HepG2 (cell line): ENCODE data around the gene ZNF771. TPM values are rescaled to one million over a fixed set of nuclear protein-coding genes. Genes with fewer than 3 reads are reported as not detected.

Experiments
- ARID5B ChIP-seq: IDR thresholded peaks from 2 replicates; pipeline ENCODE4 v1.4.0; 2020; ENCODE audit warnings: mild to moderate bottlenecking, missing genetic modification reagents
- ARNT2 ChIP-seq: sonication (generic); formaldehyde crosslinking; IDR thresholded peaks from 2 replicates; pipeline ENCODE4 v1.8.0; 2022; ENCODE audit warnings: mild to moderate bottlenecking, low read depth, missing genetic modification reagents, moderate library complexity
- ESRRA ChIP-seq: sonication (generic); formaldehyde crosslinking; IDR thresholded peaks from 2 replicates; pipeline ENCODE4 v1.5.1; 2020; ENCODE audit warnings: mild to moderate bottlenecking, low read depth, missing genetic modification reagents
- FOSL2 ChIP-seq: sonication (generic); formaldehyde crosslinking; IDR thresholded peaks from 2 replicates; pipeline ENCODE4 v1.4.0; 2020; ENCODE audit warnings: missing genetic modification reagents
- HOXD1 ChIP-seq: sonication (generic); formaldehyde crosslinking; IDR thresholded peaks from 2 replicates; pipeline ENCODE4 v1.5.0; 2020; ENCODE audit warnings: missing genetic modification reagents
- KAT7 ChIP-seq: IDR thresholded peaks from 2 replicates; pipeline ENCODE4 v1.6.1; 2018; ENCODE audit warnings: borderline replicate concordance, missing compliant biosample characterization
- KDM3A ChIP-seq: IDR thresholded peaks from 2 replicates; pipeline ENCODE4 v1.6.1; 2018; ENCODE audit warnings: low read depth, missing compliant biosample characterization
- LBX2 ChIP-seq: sonication (generic); formaldehyde crosslinking; IDR thresholded peaks from 2 replicates; pipeline ENCODE4 v1.5.0; 2020; ENCODE audit warnings: missing genetic modification reagents, mild to moderate bottlenecking, borderline replicate concordance
- MLLT10 ChIP-seq: sonication (generic); formaldehyde crosslinking; IDR thresholded peaks from 2 replicates; pipeline ENCODE4 v1.4.0; 2020; ENCODE audit warnings: missing genetic modification reagents
- MTERF4 ChIP-seq: sonication (generic); formaldehyde crosslinking; IDR thresholded peaks from 2 replicates; pipeline ENCODE4 v1.8.0; 2023; ENCODE audit warnings: mild to moderate bottlenecking, missing genetic modification reagents
- REXO4 ChIP-seq: sonication (generic); formaldehyde crosslinking; IDR thresholded peaks from 2 replicates; pipeline ENCODE4 v1.8.0; 2022; ENCODE audit warnings: missing genetic modification reagents, mild to moderate bottlenecking, borderline replicate concordance
- RFX1 ChIP-seq: fragments of 450-650 bp; IDR thresholded peaks from 2 replicates; pipeline ENCODE4 v1.6.1; 2017
- SOX6 ChIP-seq, 2 experiments: fragments of 450-650 bp in 1 of 2; sonication (generic) in 1 of 2; formaldehyde crosslinking in 1 of 2; IDR thresholded peaks; 2 replicates each; pipeline versions ENCODE4 v1.4.0 to v1.6.1; 2017 to 2020; ENCODE audit warnings: antibody characterized with exemption in 1 of 2, mild to moderate bottlenecking in 1 of 2, missing genetic modification reagents in 1 of 2
- SRSF1 ChIP-seq: fragments of 200-400 bp; formaldehyde crosslinking; optimal IDR thresholded peaks from 2 replicates; pipeline ENCODE3; 2017; ENCODE audit warnings: mild to moderate bottlenecking, low read depth, low read length, moderate library complexity
- TFAP4 ChIP-seq: sonication (generic); IDR thresholded peaks from 2 replicates; pipeline ENCODE4 v1.6.1; 2016; ENCODE audit warnings: low read depth, borderline replicate concordance
- THAP11 ChIP-seq: IDR thresholded peaks from 2 replicates; pipeline ENCODE4 v1.6.1; 2016; ENCODE audit warnings: missing biosample characterization, missing genetic modification reagents
- YEATS2 ChIP-seq: sonication (generic); formaldehyde crosslinking; IDR thresholded peaks from 2 replicates; pipeline ENCODE4 v1.4.0; 2020; ENCODE audit warnings: missing genetic modification reagents, borderline replicate concordance
- ZBTB25 ChIP-seq: IDR thresholded peaks from 2 replicates; pipeline ENCODE4 v1.6.1; 2018; ENCODE audit warnings: missing genetic modification reagents
- ZNF207 ChIP-seq: fragments of 450-650 bp; IDR thresholded peaks from 2 replicates; pipeline ENCODE4 v1.6.1; 2016; ENCODE audit warnings: antibody characterized with exemption, borderline replicate concordance
- ZNF350 ChIP-seq: sonication (generic); formaldehyde crosslinking; IDR thresholded peaks from 2 replicates; pipeline ENCODE4 v1.4.0; 2020; ENCODE audit warnings: mild to moderate bottlenecking, low read depth, missing genetic modification reagents, borderline replicate concordance
- ZNF619 ChIP-seq: sonication (generic); formaldehyde crosslinking; IDR thresholded peaks from 2 replicates; pipeline ENCODE4 v1.4.0; 2020; ENCODE audit warnings: mild to moderate bottlenecking, missing genetic modification reagents
- ZNF839 ChIP-seq: sonication (generic); formaldehyde crosslinking; IDR thresholded peaks from 2 replicates; pipeline ENCODE4 v1.4.0; 2020; ENCODE audit warnings: missing genetic modification reagents, mild to moderate bottlenecking, borderline replicate concordance
- polyA plus RNA-seq, 8 experiments: library from polyadenylated mRNA; depleted of rRNA in 3 of 8; stranded (reverse) in 7 of 8; unstranded in 1 of 8; fragments of >200 nt; fragmentation: Illumina TruSeq in 4 of 8; extraction: Trizol in 4 of 8; gene quantifications; 2 replicates each; pipeline versions ENCODE4 v1.2.1 to v1.2.3, GENCODE V29; 2011 to 2016; ENCODE audit warnings: low read depth in 4 of 8, missing spikeins in 1 of 8, mixed read lengths in 1 of 8; ENCODE audit not compliant: insufficient read depth in 1 of 8
- total RNA-seq, 5 experiments: library from RNA; depleted of rRNA; stranded (reverse); fragments of >200 nt; fragmentation: Illumina TruSeq; extraction: Trizol; gene quantifications; 2 replicates each; pipeline ENCODE4 v1.2.3, GENCODE V29; 2016; ENCODE audit warnings: low read depth in 1 of 5

Gene ZNF771
- total and polyA plus RNA-seq, 2 of the 13 experiments (the other 11 are each of a cell fraction or from before 2014, with no cell fraction given): 5.0 to 11.8 TPM

- TF ChIP-seq MTERF4 (peak; percentile 88; the same call in 1 of the 2 replicates), LBX2 (CRISPR knock-in tag) (no peak), ZBTB25 (CRISPR knock-in tag) (peak; percentile 23; the same call in 1 of the 2 replicates), MLLT10 (CRISPR knock-in tag) (0 out of 2 replicates have a peak, but pooled peaks have one; percentile 58), ZNF350 (CRISPR knock-in tag) (no peak; the same call in 1 of the 2 replicates), RFX1 (no peak), KDM3A (CRISPR knock-in tag) (0 out of 2 replicates have a peak, but pooled peaks have one; percentile 16), TFAP4 (no peak), THAP11 (CRISPR knock-in tag) (peak; percentile 74), ARID5B (peak; percentile 83), SRSF1 (peak; percentile 79), ESRRA (CRISPR knock-in tag) (peak; percentile 36; the same call in 1 of the 2 replicates), REXO4 (no peak), ZNF839 (CRISPR knock-in tag) (no peak), FOSL2 (CRISPR knock-in tag) (peak; percentile 65; the same call in 1 of the 2 replicates), ARNT2 (peak; percentile 74), YEATS2 (CRISPR knock-in tag) (no peak), ZNF207 (no peak), HOXD1 (CRISPR knock-in tag) (peak; percentile 9; the same call in 1 of the 2 replicates), SOX6 (IDR thresholded peaks at IDR 0.05) (no peak), SOX6 (CRISPR knock-in tag; IDR thresholded peaks at IDR 0.05) (peak; percentile 66; the same call in 1 of the 2 replicates), KAT7 (no peak), ZNF619 (CRISPR knock-in tag) (no peak)
These were observed 38.2 kb downstream of the ZNF771 start, which contains the start of gene SEPHS2 (continued) for GRCh38 chr16:30445408-30446202.
